ENCODE data around the gene PPIF. TPM values are rescaled to one million over a fixed set of nuclear protein-coding genes. Genes with fewer than 3 reads are reported as not detected.

PPIF gene
- total RNA-seq, 1 donor from 2014 or later = 27.1 TPM

GRCh38 chr10:79376751-79377556, 29.7 kb downstream of the PPIF start:
- H3K36me3 ChIP-seq = no peaks in the 10 kb centered on the region
- H3K4me2 ChIP-seq = no peak overlapping the region
- H3F3A ChIP-seq (ENCODE audit: low read depth) = peaks cover 3% of the 10 kb centered on the region
- TF ChIP-seq EZH2 (IDR thresholded peaks at IDR 0.05) = no peak
- no peak for TF ChIP-seq EZH2phosphoT487 (IDR thresholded peaks at IDR 0.05)
- TF ChIP-seq CTCF (IDR thresholded peaks at IDR 0.05) = no peak
- H2AFZ ChIP-seq (replicated peaks) = no peak overlapping the region
- H4K20me1 ChIP-seq (ENCODE audit: low read depth) = no peaks in the 10 kb centered on the region
- H3K27ac Mint-ChIP-seq = no peak overlapping the region
- H3K27me3 ChIP-seq = no peaks in the 10 kb centered on the region
- no peak overlapping the region for H3K9ac ChIP-seq
- no peaks in the 10 kb centered on the region for H3K36me3 Mint-ChIP-seq
- peaks cover 5% of the 10 kb centered on the region for H3K27me3 Mint-ChIP-seq (ENCODE audit: insufficient read depth, low read depth)
- H3K79me2 ChIP-seq (ENCODE audit: low read depth) = no peaks in the 10 kb centered on the region
- H3K9me3 Mint-ChIP-seq = no peaks in the 10 kb centered on the region
- peaks cover 8% of the 10 kb centered on the region for H3K4me1 Mint-ChIP-seq
- H3K4me3 Mint-ChIP-seq = no peak overlapping the region
- DNase-seq (ENCODE audit: low spot score) = no peak
- H3K27ac ChIP-seq = no peak overlapping the region
- no peak overlapping the region for H3K4me3 ChIP-seq
- no peaks in the 10 kb centered on the region for H3K4me1 ChIP-seq
- no peaks in the 10 kb centered on the region for H3K9me3 ChIP-seq (ENCODE audit: low read depth)

- Histone ChIP-seq H3K27ac (no peak overlapping the region), H3K4me2 (no peak overlapping the region), H3K4me1 (no peaks in the 10 kb centered on the region), H3K36me3 (no peaks in the 10 kb centered on the region), H3K9ac (no peak overlapping the region), H3F3A (ENCODE audit: low read depth) (peaks cover 3% of the 10 kb centered on the region), H3K4me3 (no peak overlapping the region), H2AFZ (replicated peaks) (no peak overlapping the region), H3K79me2 (ENCODE audit: low read depth) (no peaks in the 10 kb centered on the region), H3K27me3 (no peaks in the 10 kb centered on the region), H3K9me3 (ENCODE audit: low read depth) (no peaks in the 10 kb centered on the region), H4K20me1 (ENCODE audit: low read depth) (no peaks in the 10 kb centered on the region)
- peaks cover 15% of the 10 kb centered on the region for H3K4me1 Mint-ChIP-seq
- H3K9me3 Mint-ChIP-seq = no peaks in the 10 kb centered on the region
- DNase-seq (ENCODE audit: low spot score) = no peak
- H3K27ac Mint-ChIP-seq = no peak overlapping the region
- peaks cover 5% of the 10 kb centered on the region for H3K27me3 Mint-ChIP-seq (ENCODE audit: insufficient read depth, low read depth)
- TF ChIP-seq EZH2 (IDR thresholded peaks at IDR 0.05) (no peak), EZH2phosphoT487 (IDR thresholded peaks at IDR 0.05) (no peak), CTCF (IDR thresholded peaks at IDR 0.05) (no peak)
- H3K36me3 Mint-ChIP-seq = no peaks in the 10 kb centered on the region
- H3K4me3 Mint-ChIP-seq = no peak overlapping the region
Measured at GRCh38 chr10:79377557-79378382, 30.5 kb downstream of the PPIF start.

DNA sequence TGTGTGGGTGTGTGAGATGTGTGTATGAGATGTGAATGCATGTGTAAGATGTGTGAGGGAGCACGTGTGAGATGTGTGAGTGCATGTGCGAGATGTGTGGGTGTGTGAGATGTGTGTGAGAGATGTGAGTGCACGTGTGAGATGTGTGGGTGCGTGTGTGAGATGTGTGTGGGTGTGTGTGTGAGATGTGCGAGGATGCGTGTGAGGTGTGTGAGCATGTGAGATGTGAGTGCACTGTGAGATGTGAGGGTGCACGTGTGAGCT, 31.0 kb downstream of the PPIF start:
- peaks cover 18% of the 10 kb centered on the region for H3K4me1 Mint-ChIP-seq
- H3K27me3 ChIP-seq = no peaks in the 10 kb centered on the region
- no peaks in the 10 kb centered on the region for H3K79me2 ChIP-seq (ENCODE audit: low read depth)
- no peaks in the 10 kb centered on the region for H4K20me1 ChIP-seq (ENCODE audit: low read depth)
- H3K27ac Mint-ChIP-seq = no peak overlapping the region
- no peak overlapping the region for H3K9ac ChIP-seq
- H3F3A ChIP-seq (ENCODE audit: low read depth) = peaks cover 3% of the 10 kb centered on the region
- no peak overlapping the region for H2AFZ ChIP-seq (replicated peaks)
- H3K4me3 Mint-ChIP-seq = no peak overlapping the region
- TF ChIP-seq CTCF (IDR thresholded peaks at IDR 0.05) = no peak
- no peak for TF ChIP-seq EZH2phosphoT487 (IDR thresholded peaks at IDR 0.05)
- TF ChIP-seq EZH2 (IDR thresholded peaks at IDR 0.05) = no peak
- H3K27ac ChIP-seq = no peak overlapping the region
- H3K9me3 ChIP-seq (ENCODE audit: low read depth) = no peaks in the 10 kb centered on the region
- H3K36me3 Mint-ChIP-seq = no peaks in the 10 kb centered on the region
- no peak overlapping the region for H3K4me3 ChIP-seq
- no peak overlapping the region for H3K4me2 ChIP-seq
- no peaks in the 10 kb centered on the region for H3K4me1 ChIP-seq
- no peaks in the 10 kb centered on the region for H3K9me3 Mint-ChIP-seq
- H3K27me3 Mint-ChIP-seq (ENCODE audit: insufficient read depth, low read depth) = peaks cover 5% of the 10 kb centered on the region
- no peaks in the 10 kb centered on the region for H3K36me3 ChIP-seq
- no peak for DNase-seq (ENCODE audit: low spot score)

Data from neural progenitor cell (in vitro differentiated cells).